ENCODE measurements around the gene ZC3H13.

- TF ChIP-seq TAF1 (IDR thresholded peaks at IDR 0.05; ENCODE audit: borderline replicate concordance, low read depth, low read length): no peak
- TF ChIP-seq POLR2A (IDR thresholded peaks at IDR 0.05; ENCODE audit: low read depth, low read length): no peak
Measured at GRCh38 chr13:45943965-45944364, 108.6 kb downstream of the ZC3H13 start.

All from GM12892 (cell line).